ENCODE data around the gene DELE1.

Gene DELE1

DNA sequence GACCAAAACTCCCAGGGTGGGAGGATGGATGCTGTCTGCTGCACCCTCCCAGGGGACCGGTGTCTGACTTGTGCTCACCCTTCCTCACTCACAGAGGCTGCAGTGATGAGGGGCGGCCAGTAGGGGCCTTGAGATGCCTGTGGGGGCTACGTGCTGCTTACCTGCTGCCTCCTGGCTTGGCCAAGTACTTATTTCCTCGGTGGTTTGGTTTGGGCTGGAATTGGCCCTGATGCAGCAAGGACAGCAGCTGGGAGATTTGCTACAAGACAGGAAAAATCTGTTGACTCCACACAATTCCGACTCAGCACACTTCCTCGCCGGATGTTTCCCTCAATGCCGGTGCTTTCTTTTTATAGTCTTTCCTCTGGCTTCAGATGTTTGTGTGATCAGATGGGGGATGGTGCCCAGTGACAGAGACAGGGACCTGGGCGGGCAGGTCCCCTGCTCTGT, 27.7 kb downstream of the DELE1 start:
- peak in 4 of 58 donors; percentile 18 to 33 (median 20) for DNase-seq

DNA sequence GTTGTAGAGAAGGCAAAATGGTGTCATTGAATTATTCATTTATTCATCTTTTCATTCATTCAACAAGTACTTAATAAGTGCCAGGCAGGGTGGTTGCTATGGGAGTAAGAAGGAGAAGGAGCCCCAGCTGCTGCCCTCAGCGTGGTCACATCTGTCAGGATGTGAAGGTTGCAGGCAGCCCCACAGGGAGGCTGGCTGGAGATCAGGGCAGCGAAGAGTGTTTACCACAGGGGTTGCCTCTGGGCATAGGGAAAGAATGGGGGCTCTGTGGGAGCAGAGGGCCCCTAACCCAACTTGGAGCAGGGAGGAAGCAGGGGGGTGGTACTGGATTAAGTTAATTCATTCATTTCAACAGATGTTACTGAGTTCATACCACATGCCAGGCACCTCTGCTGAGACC, 28.3 kb downstream of the DELE1 start:
- no peak for DNase-seq

DNA sequence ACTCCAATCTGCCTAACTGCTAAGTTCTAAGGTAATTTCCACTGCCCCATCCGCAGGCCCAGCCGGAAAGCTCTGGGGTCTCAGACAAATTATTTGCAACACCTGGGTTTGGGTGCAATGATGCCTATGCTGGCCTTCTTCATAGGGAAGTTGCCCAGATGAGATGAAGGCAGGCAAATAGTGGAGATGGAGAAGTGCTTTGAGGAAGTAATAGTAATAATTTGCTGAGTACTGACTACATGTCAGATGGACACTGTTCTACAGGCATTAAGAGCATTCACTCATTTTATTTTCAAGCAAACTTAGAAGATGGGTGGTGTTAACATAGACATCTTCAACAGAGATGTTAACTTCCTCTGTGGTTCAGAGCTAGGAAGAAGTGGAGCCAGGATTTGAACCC, 30.5 kb downstream of the DELE1 start:
- no peak for DNase-seq

DNA sequence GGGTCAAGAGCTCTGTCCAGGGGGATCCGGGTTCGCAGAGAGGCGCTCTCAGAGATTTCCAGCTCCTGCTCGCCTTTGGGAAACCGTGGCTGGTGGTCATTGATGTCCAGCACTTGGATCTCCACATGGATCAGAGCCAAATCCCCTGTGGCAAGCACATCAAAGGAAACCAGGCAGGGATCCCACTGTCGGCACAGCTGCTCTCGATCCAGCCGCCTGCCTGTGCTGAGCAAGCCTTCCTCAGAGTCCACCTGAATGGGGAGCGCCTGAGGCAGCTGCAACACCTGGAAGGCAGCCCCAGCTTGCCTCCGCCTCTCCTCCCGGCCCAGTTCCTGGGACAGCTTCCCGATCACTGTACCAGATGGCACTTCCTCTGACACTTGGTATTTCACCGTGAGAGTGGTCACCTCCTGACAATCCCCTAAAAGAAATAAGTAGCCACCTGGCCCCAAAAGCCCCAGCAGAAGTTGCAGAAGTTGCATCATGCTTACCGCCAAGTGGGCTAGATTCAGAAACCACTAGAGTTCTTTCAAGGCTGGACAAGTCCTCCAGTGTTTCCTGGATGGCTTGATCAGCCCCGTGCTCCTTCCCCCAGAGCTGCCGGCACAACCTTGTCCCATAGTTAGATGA, 33.8 kb downstream of the DELE1 start:
- no peak for DNase-seq

GRCh38 chr5:141958113-141958512, 34.4 kb downstream of the DELE1 start, which contains the start of gene PCDH12:
TSS of gene PCDH12 (minus strand) at chr5:141958202. CDS start at chr5:141957851, 351 bp downstream.
- peak in 1 of 58 donors; percentile 23 for DNase-seq

GRCh38 chr5:141958546-141959172, 35.0 kb downstream of the DELE1 start:
- DNase-seq = no peak

- DNase-seq = peak in 2 of 58 donors; percentile 13 to 19
Measured at GRCh38 chr5:141960018-141960417, 36.3 kb downstream of the DELE1 start.

DNA sequence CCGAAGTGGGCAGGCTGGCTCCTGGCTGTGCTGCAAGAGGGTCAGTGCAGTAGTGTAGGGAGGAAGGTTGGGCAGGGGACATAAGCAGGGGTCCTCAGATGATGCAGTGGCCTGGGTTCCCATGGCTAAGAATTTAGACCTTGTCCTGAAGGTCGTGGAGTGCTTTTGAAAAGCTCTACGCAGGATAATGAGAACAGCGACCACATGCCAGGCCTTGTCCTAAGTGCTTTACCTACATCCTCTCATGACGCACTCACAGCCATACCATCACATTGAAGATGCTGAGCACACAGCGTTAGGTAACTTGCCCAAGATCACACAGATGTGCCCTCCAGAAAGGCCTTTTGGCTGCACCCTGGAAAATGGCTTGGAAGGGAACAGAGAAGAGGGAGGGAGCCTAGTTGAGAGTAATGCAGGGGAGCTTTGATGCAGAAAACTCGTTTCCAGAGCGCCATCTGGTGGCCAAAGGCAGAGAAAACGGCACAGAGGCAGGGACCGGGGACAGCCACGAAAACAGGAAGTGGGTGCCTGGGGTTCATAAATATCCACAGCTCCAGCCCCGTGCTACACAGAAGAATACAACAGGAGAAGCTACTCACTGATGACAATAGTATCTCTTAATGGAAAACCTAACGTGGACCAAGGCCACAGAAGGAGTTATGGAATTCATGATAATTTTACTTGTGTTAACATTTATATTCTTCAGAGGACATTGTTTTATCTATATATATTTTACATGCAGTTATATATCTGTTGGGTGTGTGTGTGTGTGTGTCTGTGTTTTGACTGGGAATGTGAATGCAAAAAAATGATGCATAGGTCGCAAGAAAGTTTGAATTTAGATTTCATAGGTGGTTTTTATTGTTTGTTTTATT, 37.0 kb downstream of the DELE1 start:
- peak in 57 of 58 donors; percentile 27 to 94 (median 79) for DNase-seq

- DNase-seq = no peak
Measured at GRCh38 chr5:141961466-141961865, 37.8 kb downstream of the DELE1 start.

GRCh38 chr5:141963701-141964100, 40.0 kb downstream of the DELE1 start:
- DNase-seq = no peak

- no peak for DNase-seq
Measured at GRCh38 chr5:141965071-141965470, 41.4 kb downstream of the DELE1 start.

GRCh38 chr5:141966275-141966962, 42.7 kb downstream of the DELE1 start:
- no peak for DNase-seq

GRCh38 chr5:141966963-141967333, 43.3 kb downstream of the DELE1 start:
- no peak for DNase-seq

- peak; percentile 35 to 93 (median 86) for DNase-seq
Measured at GRCh38 chr5:141968914-141969608, 45.4 kb downstream of the DELE1 start, which contains the start of gene RNF14. TSS of gene RNF14 (plus strand) at chr5:141969105. CDS start at chr5:141973589, 4,484 bp downstream.

DNA sequence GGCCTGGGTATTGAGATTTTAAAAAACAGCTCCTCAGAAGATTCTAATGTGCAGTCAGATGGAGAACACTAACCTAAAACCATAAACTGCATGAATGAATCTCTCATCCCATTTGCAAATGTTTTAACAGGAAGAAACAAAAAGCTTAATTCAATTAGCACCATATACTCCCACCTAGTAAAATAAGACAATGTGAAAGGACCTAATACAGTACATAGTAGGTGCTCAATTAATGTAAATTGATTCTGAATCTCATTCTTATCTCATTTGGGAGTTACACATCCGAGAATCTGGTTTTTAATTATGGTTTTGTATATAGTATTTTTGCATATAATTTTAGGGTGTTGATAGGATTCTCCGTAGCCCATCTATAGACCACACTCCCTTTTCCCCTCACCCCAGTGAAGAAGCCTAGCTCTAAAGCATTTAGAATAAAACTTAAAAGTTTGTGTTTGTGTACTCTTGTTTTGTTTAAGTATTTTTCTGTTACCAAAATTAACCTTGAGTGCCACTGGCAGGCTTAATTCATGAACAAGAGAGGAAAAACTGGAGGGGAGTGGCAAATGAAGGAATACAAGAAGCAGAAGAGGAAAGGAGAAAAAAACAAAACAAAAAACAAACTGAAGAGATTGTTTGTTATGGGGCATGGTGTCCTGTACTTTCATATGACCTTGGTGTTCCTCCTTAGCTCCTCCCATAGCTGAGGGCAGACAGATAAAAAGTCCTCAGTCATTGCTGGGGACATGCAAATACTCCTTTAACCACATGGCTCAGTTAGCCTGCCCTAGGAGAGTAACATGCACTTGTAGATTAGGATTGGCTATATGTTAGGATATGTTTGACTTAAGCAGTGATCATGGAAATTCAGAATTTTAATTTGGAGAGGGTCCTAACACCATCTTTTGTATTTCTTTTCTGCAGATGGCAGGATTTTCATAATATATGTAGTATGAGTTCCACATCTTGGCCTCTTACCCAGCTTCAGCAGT, 46.4 kb downstream of the DELE1 start:
- no peak for DNase-seq

DNA sequence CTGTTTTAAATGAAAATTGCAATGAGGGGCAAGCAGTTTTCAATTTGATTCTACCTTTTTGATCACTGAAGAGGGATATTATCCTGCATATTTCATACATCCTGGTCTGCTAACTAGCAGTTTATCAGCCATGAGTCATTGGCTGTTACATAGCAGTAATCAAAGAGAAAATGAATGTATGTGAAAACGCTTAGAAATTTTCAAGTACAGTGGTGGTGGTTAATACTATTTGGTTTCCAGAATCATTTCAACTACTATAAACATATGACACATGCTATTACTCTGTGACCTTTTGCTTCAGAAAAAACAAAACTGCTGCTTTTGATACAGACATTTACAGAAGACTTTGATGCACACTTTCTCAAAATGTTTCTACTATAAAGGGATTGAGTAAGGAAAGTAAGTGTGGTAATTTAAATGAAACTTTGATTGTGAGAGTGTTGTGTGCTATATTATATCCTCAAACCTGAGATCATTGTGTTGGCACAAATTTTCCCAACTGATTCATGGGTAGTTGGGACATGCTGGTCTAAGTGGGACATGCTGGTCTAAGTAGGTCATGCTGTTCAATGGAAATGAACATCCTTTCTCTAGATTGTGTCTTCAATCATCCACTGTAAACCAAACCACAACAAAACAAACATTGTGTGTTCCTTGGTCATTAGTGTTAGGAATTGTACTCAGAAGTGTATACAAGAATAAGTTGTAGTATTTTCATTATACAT, 50.4 kb downstream of the DELE1 start:
- no peak for DNase-seq

GRCh38 chr5:141976176-141976575, 52.5 kb downstream of the DELE1 start:
- DNase-seq = no peak

- DNase-seq = no peak
Measured at GRCh38 chr5:141978389-141978788, 54.7 kb downstream of the DELE1 start.

DNA sequence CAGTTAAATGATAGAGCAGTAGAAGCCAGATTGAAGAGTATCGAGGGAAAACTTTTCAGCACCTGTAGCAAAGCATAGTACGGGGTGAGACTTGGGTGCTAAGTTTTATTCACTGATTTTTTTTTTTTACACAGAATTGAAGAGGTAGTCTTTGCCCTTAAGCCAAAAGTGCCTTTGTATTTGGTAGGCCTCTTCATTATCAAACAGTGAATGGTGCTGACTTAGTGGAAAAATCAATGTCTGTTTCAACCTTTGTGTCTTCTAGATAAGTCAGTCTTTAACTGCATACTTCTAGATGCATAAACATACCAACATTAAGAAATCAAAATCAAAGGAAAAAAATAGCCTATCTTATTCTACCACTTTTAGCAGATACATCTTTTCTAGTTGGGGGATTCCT, 59.0 kb downstream of the DELE1 start:
- DNase-seq = no peak
